Measurements from ENCODE around the gene PROM1.

DNA sequence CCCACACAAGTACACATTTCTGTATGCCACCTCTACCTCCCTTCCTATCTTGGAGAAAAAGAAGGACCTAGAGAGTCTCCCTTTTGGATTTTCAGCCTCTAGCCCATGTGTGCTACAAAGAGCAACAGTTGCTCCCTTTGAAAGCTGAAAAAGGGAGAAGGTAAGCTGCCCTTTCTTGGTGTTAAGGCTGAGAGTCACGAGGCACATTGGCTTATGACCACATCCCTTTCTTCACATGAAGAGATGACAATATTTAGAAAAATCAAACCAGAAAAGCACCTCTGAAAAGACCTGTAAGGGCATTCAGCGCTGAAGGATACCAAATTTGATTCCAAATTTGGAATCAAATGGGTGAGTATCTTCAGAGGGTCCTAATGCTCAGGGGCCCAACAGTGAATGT, 138.9 kb downstream of the PROM1 start:
- TF ChIP-seq, protein P1, sequence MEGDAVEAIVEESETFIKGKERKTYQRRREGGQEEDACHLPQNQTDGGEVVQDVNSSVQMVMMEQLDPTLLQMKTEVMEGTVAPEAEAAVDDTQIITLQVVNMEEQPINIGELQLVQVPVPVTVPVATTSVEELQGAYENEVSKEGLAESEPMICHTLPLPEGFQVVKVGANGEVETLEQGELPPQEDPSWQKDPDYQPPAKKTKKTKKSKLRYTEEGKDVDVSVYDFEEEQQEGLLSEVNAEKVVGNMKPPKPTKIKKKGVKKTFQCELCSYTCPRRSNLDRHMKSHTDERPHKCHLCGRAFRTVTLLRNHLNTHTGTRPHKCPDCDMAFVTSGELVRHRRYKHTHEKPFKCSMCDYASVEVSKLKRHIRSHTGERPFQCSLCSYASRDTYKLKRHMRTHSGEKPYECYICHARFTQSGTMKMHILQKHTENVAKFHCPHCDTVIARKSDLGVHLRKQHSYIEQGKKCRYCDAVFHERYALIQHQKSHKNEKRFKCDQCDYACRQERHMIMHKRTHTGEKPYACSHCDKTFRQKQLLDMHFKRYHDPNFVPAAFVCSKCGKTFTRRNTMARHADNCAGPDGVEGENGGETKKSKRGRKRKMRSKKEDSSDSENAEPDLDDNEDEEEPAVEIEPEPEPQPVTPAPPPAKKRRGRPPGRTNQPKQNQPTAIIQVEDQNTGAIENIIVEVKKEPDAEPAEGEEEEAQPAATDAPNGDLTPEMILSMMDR (IDR thresholded peaks at IDR 0.05; ENCODE audit: borderline replicate concordance, extremely low read depth, low read length, poor library complexity, severe bottlenecking) = no peak
- no peak for TF ChIP-seq EZH2 (IDR thresholded peaks at IDR 0.05; ENCODE audit: borderline replicate concordance, low read depth, low read length, severe bottlenecking)

Measured in DND-41 (cell line).